GM20000 (cell line): Measurements from ENCODE around the gene ANKDD1B.

ENCODE experiments used
- DNase-seq: peaks from one replicate; pipeline ENCODE4 v3.0.0; 2012; ENCODE audit warnings: low spot score
- CTCF ChIP-seq: IDR thresholded peaks from 2 replicates; pipeline ENCODE4 v1.5.1; 2012; ENCODE audit warnings: mild to moderate bottlenecking, control low read depth; ENCODE audit errors: extremely low read depth, missing control alignments

The ANKDD1B gene

GRCh38 chr5:75617736-75618352, 6.6 kb downstream of the ANKDD1B start:
- DNase-seq: no peak
- no peak for TF ChIP-seq CTCF

GRCh38 chr5:75620184-75620959, 9.1 kb downstream of the ANKDD1B start:
- no peak for DNase-seq
- TF ChIP-seq CTCF: no peak

- no peak for DNase-seq
- TF ChIP-seq CTCF: no peak
These were observed 11.3 kb downstream of the ANKDD1B start for GRCh38 chr5:75622564-75622963.

- TF ChIP-seq CTCF: no peak
- no peak for DNase-seq
These were observed 12.6 kb downstream of the ANKDD1B start for GRCh38 chr5:75623846-75624245.

GRCh38 chr5:75626959-75627358, 15.7 kb downstream of the ANKDD1B start:
- no peak for DNase-seq
- TF ChIP-seq CTCF: no peak

GRCh38 chr5:75627801-75628200, 16.5 kb downstream of the ANKDD1B start:
- DNase-seq: no peak
- TF ChIP-seq CTCF: no peak

GRCh38 chr5:75630875-75631274, 19.6 kb downstream of the ANKDD1B start:
- no peak for DNase-seq
- TF ChIP-seq CTCF: no peak
